Limb (tissue), 2 donors: ENCODE measurements around the gene NDUFA3.

ENCODE experiments used
- DNase-seq, 2 donors: peaks; one replicate each; pipeline ENCODE4 v3.0.0-alpha.2; 2016; ENCODE audit errors: extremely low spot score in 2 of 2

Gene NDUFA3

GRCh38 chr19:54137699-54138488 lies 35.2 kb downstream of the NDUFA3 start, which contains the start of gene CNOT3:
TSS of gene CNOT3 (plus strand) at chr19:54137762. CDS start at chr19:54142979, 5,217 bp downstream.
- peak in 1 of 2 donors; percentile 61 for DNase-seq

DNA sequence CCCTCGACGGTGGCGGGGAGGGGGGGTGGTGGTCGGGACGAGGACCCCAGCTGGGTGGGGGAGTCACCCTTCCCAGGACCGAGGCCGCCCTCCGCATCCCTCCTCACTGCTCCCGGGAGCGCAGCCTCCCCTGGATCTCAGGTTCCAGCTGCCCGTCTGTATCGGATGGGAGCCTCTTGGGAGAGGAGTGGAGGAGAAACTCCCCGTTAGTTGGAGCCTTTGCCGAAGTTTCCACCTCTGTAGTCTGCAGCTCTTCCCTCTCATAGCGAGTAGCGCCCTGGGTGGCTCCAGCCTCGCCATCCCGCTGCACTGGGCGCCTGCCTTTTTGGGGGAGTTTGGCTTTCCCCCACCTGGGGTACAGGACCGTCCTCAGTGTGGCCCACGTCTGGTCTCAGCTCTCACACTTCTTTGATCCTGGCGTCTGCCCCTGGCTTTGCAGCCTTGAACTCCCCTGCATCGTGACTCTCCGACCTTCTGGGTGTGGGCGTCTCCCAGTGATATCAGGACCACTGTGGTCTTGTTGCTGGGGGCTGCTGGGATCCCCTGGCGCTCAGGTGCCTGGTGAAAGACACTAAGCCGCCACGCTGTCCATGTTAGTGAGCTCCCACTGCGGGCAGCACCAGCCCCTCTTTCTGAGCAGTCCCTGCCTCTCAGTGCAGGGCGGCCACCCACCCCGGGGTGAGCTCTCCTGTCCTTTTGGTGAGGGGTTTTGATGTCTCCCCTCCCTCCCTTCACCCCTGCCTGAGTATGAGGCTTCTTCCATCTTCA lies 36.0 kb downstream of the NDUFA3 start:
- DNase-seq: no peak

DNA sequence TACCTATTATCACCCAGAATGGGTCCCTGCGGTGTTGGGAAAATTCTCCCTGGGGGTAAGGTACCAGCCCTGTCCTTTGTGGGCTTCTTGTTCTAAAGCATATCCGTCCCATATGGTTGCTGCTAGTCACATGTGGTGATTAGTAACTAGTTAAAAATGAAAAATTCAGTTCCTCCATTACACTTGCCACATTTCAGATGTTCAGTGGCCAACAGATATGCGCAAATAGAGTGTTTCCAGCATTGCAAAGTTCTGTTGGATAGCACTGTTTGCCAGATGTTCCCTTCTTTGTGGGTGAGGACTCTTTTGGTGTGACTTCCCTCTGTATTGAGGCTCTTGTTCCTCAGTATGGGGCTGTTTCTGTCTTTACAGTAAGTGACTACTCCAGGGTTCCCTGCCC lies 38.7 kb downstream of the NDUFA3 start:
- no peak for DNase-seq

- DNase-seq: no peak
Measured at GRCh38 chr19:54142166-54142780, 39.6 kb downstream of the NDUFA3 start.

DNA sequence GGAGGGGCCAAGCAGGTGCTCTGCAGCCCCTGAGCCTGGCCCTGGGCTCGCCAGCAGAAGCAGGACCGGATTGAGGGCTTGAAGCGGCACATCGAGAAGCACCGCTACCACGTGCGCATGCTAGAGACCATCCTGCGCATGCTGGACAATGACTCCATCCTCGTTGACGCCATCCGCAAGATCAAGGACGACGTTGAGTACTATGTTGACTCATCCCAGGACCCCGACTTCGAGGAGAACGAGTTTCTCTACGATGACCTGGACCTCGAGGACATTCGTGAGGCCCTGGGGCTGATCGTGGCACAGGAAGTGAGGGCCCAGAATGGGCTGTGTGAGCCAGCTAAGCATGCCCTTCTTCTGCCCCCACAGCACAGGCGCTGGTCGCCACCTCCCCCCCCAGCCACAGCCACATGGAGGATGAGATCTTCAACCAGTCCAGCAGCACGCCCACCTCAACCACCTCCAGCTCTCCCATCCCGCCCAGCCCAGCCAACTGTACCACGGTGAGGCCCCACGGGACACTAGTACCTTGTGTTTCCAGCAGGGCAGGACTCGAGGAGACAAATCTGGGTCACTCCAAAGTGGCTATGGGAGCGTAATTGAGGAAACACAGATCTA lies 43.0 kb downstream of the NDUFA3 start:
- DNase-seq: no peak

GRCh38 chr19:54147676-54148075 lies 45.0 kb downstream of the NDUFA3 start:
- DNase-seq: no peak

GRCh38 chr19:54148158-54148557 lies 45.5 kb downstream of the NDUFA3 start:
- no peak for DNase-seq

GRCh38 chr19:54149021-54149812 lies 46.6 kb downstream of the NDUFA3 start:
- DNase-seq: no peak

DNA sequence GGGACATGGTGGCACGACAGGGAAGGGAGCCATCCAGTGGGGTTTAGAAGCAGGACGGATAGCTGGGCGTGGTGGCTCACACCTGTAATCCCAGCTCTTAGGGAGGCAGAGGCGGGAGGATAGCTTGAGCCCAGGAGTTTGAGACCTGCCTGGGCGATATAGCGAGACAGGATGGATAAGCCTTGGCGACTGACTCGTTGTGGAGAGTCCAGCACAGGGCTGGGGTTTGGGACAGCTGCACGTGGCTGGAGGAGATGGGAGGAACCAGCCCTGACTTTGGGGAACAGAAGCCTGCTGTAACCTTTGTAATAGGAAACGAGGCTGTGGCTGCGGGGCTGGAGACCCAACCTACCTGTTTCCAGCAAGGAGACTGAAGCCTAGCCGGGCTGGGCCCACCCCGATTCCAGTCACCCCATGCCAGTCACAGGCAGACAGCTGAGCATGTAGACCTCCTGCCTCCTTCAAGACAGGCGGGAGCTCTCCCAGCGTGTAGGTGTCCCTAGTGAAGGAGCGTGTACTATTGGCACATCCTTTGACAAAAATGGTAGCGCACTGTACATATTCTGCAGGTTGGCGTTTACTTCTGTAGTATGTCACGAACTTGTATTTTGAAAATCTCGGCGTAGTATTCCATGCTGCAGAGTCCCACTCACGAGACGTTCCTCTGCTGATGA lies 48.8 kb downstream of the NDUFA3 start:
- no peak for DNase-seq

DNA sequence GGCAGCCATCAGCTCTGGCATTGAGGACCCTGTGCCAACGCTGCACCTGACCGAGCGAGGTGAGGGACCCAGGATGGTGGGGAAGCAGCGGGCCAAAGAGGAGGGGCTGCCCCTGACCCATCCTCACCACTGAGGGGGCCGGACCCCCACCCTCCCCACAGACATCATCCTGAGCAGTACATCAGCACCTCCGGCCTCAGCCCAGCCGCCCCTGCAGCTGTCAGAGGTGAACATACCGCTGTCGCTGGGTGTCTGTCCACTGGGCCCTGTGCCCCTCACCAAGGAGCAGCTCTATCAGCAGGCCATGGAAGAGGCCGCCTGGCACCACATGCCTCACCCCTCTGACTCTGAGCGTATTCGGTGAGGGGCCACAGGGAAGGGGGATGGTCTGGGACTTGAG lies 49.6 kb downstream of the NDUFA3 start:
- no peak for DNase-seq

- no peak for DNase-seq
Measured at GRCh38 chr19:54152878-54153524, 50.3 kb downstream of the NDUFA3 start.

DNA sequence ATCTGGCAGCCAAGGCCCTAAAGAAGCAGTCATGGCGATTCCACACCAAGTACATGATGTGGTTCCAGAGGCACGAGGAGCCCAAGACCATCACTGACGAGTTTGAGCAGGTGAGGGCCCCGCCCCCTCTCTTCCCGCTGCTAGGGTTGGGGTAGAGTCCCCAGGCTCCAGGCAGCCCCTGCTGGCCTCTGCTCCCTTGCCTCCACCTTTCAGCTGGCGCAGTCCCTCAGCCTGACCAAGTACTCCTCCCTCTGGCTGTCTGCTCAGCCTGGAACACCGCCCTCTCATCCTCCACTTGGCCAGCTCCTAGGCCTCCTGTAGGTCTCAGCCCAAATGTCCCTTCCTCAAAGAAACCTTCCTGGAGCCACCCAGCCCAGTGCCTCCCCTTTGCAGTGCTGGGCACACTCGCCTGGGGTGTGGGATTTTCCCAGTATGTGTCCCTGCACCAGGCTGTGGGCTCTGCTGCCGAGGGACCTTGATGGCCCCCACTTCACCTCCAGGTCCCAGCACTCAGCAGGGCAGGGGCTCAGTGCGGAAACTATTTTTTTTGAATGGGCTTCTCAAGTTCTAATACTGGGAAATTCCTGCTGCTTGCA lies 51.2 kb downstream of the NDUFA3 start:
- no peak for DNase-seq

GRCh38 chr19:54154603-54155345 lies 52.1 kb downstream of the NDUFA3 start:
- DNase-seq: no peak

DNA sequence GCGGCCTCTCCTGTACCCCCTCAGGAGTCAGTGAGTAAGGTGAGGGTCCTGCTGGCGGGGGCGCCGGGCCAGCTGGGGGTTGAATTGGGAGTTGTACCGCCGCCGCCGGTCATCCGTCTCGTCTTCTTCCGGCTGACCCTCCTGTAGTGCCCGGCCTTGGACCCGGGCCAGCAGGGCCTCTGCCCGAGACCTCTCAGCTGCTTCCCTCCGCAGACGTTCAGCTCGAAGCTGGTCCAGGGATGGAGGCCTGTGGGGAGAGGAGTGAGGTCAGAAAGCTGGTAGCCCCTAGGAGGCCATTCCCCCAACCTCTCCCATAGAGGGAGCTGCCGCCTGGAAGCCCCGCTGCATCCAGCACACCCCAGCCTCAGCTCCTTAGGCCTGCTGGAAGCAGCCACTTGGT lies 53.0 kb downstream of the NDUFA3 start:
- peak in 1 of 2 donors; percentile 46 for DNase-seq

DNA sequence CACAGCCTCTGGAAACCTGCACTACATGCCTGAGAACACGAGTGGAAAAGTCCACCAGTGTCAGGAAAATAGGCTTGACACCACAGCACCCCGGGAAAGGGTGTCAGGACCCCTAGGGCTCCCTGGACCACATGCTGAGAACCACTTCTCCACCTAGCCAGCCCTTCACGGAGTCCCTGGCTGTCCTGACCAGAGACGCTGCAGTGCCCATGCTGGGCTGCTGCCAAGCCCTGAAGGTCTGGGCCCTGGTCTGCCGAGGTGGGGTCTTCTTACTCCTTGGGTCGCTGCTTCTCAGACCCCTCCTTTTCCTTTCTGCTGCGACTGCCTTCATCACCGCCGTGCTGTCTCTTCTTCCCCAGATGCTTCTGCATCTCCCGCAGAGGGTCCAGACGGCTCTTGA lies 53.8 kb downstream of the NDUFA3 start:
- DNase-seq: no peak

GRCh38 chr19:54156953-54157352 lies 54.3 kb downstream of the NDUFA3 start:
- no peak for DNase-seq
